HG03571 (cell line): ENCODE results near the gene OR10C1.
"Not testable (repeated sequence)": the region's sequence is repeated elsewhere in the genome, so short reads cannot be mapped to it uniquely, and the experiment has no call there.

Experiments
- ATAC-seq: cut with Tn5 transposase; IDR thresholded peaks from one replicate; pipeline ENCODE4 v1.9.1; 2021; ENCODE audit not compliant: unreplicated experiment

The OR10C1 gene, protein sequence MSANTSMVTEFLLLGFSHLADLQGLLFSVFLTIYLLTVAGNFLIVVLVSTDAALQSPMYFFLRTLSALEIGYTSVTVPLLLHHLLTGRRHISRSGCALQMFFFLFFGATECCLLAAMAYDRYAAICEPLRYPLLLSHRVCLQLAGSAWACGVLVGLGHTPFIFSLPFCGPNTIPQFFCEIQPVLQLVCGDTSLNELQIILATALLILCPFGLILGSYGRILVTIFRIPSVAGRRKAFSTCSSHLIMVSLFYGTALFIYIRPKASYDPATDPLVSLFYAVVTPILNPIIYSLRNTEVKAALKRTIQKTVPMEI

GRCh38 chr6:29439006-29439405 lies at the start of gene OR10C1:
Gene OR10C1 (plus strand): TSS chr6:29439306. CDS start chr6:29440016, 710 bp downstream.
- no peak for ATAC-seq

- no peak for ATAC-seq
These were observed 43.8 kb upstream of the OR10C1 start, which contains the start of gene OR12D2 for GRCh38 chr6:29395331-29395730. Gene OR12D2 (plus strand): TSS chr6:29395631. CDS start chr6:29396700, 1,069 bp downstream.

GRCh38 chr6:29399525-29399924 lies 39.6 kb upstream of the OR10C1 start:
- ATAC-seq = no peak

- no peak for ATAC-seq
These were observed 35.3 kb upstream of the OR10C1 start for GRCh38 chr6:29403801-29404200.

- no peak for ATAC-seq
These were observed 24.5 kb upstream of the OR10C1 start, which contains the start of gene OR12D1 for GRCh38 chr6:29414588-29414987. Gene OR12D1 (plus strand): TSS chr6:29414928.

DNA sequence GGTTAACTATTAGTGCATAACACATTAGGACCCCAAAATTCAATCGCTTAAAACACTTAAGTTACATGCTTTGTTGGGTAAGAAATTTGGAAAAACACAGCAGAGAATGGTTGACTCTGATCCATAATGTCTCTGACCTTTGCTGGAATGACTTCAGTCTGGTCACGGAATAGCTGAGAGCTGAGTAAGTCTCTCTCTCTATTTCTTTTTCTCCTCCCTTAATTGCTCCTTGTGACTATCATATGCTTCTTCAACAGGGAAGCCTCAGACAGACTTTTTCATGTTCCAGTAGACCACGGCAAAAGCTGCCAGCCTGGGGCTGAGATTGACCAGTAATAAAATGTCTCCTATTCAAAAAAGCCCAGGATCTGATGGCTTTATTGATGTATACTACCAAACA lies 19.6 kb upstream of the OR10C1 start:
- no peak for ATAC-seq

DNA sequence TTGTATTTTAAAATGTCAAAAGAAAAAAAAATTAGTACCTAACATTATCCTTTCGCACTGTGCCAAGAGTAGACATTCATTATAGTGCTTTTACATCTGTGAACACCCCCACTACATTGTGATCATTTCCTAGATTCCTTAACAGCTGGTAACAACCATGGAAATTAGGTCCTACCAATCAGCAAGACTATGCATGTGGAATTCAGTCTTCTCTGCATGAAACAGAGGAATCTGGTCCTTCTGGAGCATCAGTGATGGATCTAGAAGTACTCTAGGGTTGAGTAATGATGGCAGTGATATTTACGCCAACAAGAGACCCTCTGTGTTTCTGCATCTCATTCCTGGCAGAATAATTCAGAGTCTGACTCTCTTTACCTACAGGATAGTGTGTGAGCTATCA lies 14.9 kb upstream of the OR10C1 start:
- ATAC-seq = no peak

GRCh38 chr6:29424575-29424974 lies 14.5 kb upstream of the OR10C1 start:
- no peak for ATAC-seq

GRCh38 chr6:29425075-29425474 lies 14.0 kb upstream of the OR10C1 start:
- no peak for ATAC-seq

DNA sequence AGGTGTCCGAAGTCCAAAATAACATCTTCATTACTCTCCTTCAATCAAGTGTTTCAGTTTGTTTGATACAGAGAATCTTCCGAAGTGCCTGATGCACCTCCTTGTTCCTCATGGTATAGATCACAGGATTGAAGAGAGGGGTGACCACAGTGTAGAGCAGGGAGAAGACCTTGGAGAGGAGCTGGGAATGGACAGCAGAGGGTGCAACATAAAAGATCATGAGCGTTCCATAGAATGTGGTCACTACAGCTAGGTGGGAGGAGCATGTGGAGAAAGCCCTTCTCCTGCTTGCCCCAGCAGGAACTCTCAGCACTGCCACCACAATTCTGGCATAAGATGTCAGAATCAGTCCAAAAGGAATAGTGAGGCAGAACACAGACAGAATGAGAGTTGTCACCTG lies 12.5 kb upstream of the OR10C1 start:
- ATAC-seq = no peak

DNA sequence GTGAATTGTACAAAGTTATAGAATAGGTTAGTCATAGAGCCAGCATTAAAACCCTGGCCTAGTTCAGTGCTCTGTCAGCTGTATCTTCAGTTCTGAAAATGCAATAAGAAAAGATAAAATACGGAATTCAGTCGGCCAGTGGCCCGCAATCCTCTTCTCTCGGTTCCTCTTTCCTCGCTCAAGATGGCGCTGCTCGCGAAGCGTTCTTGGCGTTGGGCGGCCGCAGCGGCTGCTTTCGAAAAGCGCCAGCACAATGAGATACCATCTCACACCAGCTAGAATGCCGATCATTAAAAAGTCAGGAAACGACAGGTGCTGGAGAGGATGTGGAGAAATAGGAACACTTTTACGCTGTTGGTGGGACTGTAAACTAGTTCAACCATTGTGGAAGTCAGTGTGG lies 2.4 kb upstream of the OR10C1 start:
- not testable (repeated sequence) for ATAC-seq

DNA sequence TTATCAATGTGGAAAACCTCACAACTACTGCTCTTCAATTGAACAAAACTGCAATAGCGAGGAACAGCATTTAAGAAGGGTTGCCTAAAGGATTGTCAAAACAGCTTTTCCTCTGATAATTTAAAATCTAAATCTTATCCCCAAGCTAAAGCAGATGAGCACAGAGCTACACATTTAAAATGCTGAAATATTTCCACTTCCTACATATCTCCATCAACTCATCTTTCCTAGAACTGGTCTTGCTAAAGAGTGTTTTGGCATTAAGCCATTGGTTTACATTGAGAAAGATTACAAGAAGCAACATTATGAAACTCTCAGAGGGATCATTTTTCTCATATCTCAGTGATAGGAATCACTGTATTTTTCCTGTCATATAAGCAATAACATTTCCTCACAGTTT lies 3.6 kb downstream of the OR10C1 start:
- ATAC-seq = no peak

GRCh38 chr6:29444031-29444430 lies 4.9 kb downstream of the OR10C1 start:
- ATAC-seq = not testable (repeated sequence)

DNA sequence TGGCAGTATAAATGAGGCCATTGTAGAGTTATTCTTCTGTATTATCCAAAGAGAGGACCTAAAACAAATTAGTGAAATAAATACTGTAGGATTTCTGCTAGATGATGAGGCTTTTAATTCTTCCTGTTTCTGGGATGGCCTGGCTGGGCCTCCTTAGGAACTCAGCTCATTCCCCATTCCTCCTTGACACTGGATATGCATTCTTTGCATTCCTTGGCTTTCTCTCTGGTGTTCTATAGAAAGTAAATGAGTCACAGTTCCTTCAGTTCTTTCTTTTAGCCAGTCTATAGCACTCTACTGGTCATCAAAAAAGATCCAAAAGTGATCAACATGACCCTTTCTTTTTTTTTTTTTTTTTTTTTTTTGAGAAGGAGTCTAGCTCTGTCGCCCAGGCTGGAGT lies 8.6 kb downstream of the OR10C1 start:
- no peak for ATAC-seq

DNA sequence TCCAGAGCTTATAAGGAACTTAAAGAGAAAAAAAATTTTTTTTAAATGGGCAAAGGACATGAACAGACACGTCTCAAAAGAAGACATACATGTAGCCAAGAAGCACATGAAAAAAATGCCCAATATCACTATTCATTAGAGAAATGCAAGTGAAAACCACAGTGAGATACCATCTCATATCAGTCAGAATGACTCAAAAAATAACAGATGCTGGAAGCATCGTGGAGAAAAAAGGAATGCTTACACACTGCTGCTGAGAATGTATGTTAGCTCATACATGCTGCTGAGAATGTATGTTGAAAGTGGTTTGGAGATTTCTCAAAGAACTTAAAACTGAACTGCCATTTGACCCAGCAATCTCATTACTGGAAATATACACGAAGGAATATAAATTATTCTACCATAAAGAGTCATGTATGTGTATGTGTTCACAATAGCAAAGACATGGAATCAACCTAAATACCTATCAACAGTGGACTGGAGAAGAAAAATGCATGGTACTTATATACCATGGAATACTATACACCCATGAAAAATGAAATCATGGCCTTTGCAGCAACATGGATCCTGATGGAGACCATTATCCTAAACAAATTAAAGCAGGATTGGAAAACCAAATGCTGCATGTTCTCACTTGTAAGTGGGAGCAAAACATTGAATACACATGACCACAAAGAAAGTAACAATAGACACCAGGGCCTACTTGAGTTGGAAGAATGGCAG lies 12.5 kb downstream of the OR10C1 start:
- ATAC-seq = no peak

DNA sequence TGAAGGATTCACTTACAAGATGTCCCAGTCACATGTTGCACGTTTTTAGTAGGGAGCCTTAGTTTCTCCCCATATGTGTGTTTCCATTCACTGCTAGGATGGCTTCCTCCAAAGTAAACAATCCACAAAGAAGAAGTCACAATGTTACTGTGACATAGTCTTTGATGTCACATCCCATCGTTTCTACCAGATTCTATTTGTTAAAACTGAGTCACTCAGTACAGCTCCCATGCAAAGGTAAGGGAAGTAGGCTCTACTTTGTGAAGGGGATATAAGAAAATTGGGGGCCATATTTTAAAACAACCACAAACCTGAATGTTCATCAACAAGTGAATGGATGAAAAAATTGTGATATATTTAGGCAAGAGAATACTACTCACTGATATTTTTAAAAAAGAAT lies 17.9 kb downstream of the OR10C1 start, which contains the start of the genes OR11A1 and OR2H1:
Gene OR11A1 (minus strand): TSS at position 101 of the 400 bp plus-strand sequence. CDS start 29,430 bp downstream, outside the sequence.
Gene OR2H1 (plus strand): TSS at position 185 of the 400 bp plus-strand sequence. CDS start 4,615 bp downstream, outside the sequence.
- ATAC-seq = no peak

- ATAC-seq = no peak
These were observed 22.1 kb downstream of the OR10C1 start for GRCh38 chr6:29461021-29461814.

DNA sequence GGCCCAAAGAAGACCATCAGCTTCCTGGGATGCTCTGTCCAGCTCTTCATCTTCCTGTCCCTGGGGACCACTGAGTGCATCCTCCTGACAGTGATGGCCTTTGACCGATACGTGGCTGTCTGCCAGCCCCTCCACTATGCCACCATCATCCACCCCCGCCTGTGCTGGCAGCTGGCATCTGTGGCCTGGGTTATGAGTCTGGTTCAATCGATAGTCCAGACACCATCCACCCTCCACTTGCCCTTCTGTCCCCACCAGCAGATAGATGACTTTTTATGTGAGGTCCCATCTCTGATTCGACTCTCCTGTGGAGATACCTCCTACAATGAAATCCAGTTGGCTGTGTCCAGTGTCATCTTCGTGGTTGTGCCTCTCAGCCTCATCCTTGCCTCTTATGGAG lies 22.9 kb downstream of the OR10C1 start:
- no peak for ATAC-seq

DNA sequence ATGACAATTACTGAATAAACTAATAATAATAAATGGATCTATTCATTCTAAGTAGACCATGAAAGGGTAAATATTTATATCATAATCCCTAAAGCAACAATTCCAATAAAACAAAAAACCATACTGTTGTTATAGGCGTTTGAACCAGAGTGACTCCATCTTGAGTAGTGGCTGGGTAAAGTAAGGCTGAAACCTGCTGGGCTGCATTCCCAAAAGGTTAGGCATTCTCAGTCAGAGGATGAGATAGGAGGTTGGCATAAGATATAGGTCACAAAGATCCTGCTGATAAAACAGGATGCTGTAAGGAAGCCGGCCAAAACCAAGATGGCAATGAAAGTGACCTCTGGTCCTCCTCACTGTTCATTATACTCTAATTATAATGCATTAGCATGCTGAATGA lies 26.2 kb downstream of the OR10C1 start:
- ATAC-seq = no peak

GRCh38 chr6:29465801-29466200 lies 26.7 kb downstream of the OR10C1 start:
- ATAC-seq = no peak

- no peak for ATAC-seq
These were observed 27.1 kb downstream of the OR10C1 start for GRCh38 chr6:29466241-29466640.
